WTC11 (cell line): ENCODE measurements around the gene CPLX3. TPM values are rescaled to one million over a fixed set of nuclear protein-coding genes. Genes with fewer than 3 reads are reported as not detected.

Experiments
- ATAC-seq: fragments of 200-7000 bp; cut with Tn5 transposase; 2 replicates; pipeline ENCODE4 v1.10.0; 2021; ENCODE audit warnings: mild to moderate bottlenecking, moderate library complexity
- CTCF ChIA-PET: fragments of 300-600 bp; sonication (Branson Sonifier 250); formaldehyde crosslinking; loops from one replicate; lab custom pipeline; 2021; ENCODE audit warnings: antibody characterized with exemption; lab: Charles Lee
- POLR2A ChIA-PET: fragments of 350-600 bp; sonication (Branson Sonifier 250); formaldehyde crosslinking; loops from one replicate; lab custom pipeline; 2021; ENCODE audit warnings: antibody characterized with exemption; lab: Charles Lee
- DNase-seq: peaks from one replicate; pipeline ENCODE4 v3.0.0; 2021; ENCODE audit warnings: low spot score
- H3K27ac Mint-ChIP-seq: 2 replicates; pipeline ENCODE4 v1.8.0; 2021; ENCODE audit warnings: mixed read lengths
- H3K27me3 Mint-ChIP-seq: 2 replicates; pipeline ENCODE4 v1.8.0; 2021; ENCODE audit warnings: low read depth, mild to moderate bottlenecking, moderate library complexity, mixed read lengths
- H3K36me3 Mint-ChIP-seq: 2 replicates; pipeline ENCODE4 v1.8.0; 2021; ENCODE audit warnings: mixed read lengths
- H3K4me1 Mint-ChIP-seq: 2 replicates; pipeline ENCODE4 v1.8.0; 2022; ENCODE audit warnings: mixed read lengths
- H3K4me3 Mint-ChIP-seq: 2 replicates; pipeline ENCODE4 v1.8.0; 2021; ENCODE audit warnings: mild to moderate bottlenecking, moderate library complexity, mixed read lengths
- H3K9me3 Mint-ChIP-seq: 2 replicates; pipeline ENCODE4 v1.8.0; 2021; ENCODE audit warnings: mixed read lengths
- CBFB ChIP-seq: sonication (generic); formaldehyde crosslinking; IDR thresholded peaks from 2 replicates; pipeline ENCODE4 v1.8.1; 2022; ENCODE audit warnings: mild to moderate bottlenecking, low read depth, missing genetic modification reagents
- CREM ChIP-seq: sonication (generic); formaldehyde crosslinking; IDR thresholded peaks from 2 replicates; pipeline ENCODE4 v1.8.1; 2022; ENCODE audit warnings: mild to moderate bottlenecking, missing genetic modification reagents, moderate library complexity
- ELF4 ChIP-seq: sonication (generic); formaldehyde crosslinking; IDR thresholded peaks from 2 replicates; pipeline ENCODE4 v1.8.1; 2022; ENCODE audit warnings: low read depth, mild to moderate bottlenecking, moderate library complexity, missing genetic modification reagents
- EMX1 ChIP-seq: fragments of 250-450 bp; sonication (Bioruptor Pico); IDR thresholded peaks from 2 replicates; pipeline ENCODE4 v1.8.0; 2021; ENCODE audit warnings: mild to moderate bottlenecking
- MYBL2 ChIP-seq: sonication (generic); formaldehyde crosslinking; IDR thresholded peaks from 2 replicates; pipeline ENCODE4 v1.8.1; 2023; ENCODE audit warnings: mild to moderate bottlenecking, moderate library complexity, missing genetic modification reagents
- NR3C1 ChIP-seq: sonication (generic); formaldehyde crosslinking; conservative IDR thresholded peaks from 2 replicates; pipeline ENCODE4 v1.8.1; 2023; ENCODE audit warnings: low read depth, mild to moderate bottlenecking, missing genetic modification reagents
- TEAD4 ChIP-seq: sonication (generic); formaldehyde crosslinking; IDR thresholded peaks from 2 replicates; pipeline ENCODE4 v1.8.0; 2022; ENCODE audit warnings: mild to moderate bottlenecking, missing genetic modification reagents
- ZNF219 ChIP-seq: sonication (generic); formaldehyde crosslinking; IDR thresholded peaks from 2 replicates; pipeline ENCODE4 v1.8.0; 2023; ENCODE audit warnings: missing genetic modification reagents, mild to moderate bottlenecking, borderline replicate concordance
- ZNF396 ChIP-seq: fragments of 250-450 bp; sonication (Bioruptor Pico); IDR thresholded peaks from 2 replicates; pipeline ENCODE4 v1.8.0; 2021; ENCODE audit warnings: mild to moderate bottlenecking, moderate library complexity, borderline replicate concordance
- ZNF416 ChIP-seq: fragments of 250-450 bp; sonication (Bioruptor Pico); IDR thresholded peaks from 2 replicates; pipeline ENCODE4 v1.9.0; 2021; ENCODE audit warnings: mild to moderate bottlenecking, inconsistent platforms
- ZNF671 ChIP-seq: fragments of 250-450 bp; sonication (Bioruptor Pico); IDR thresholded peaks from 2 replicates; pipeline ENCODE4 v1.8.0; 2021; ENCODE audit warnings: mild to moderate bottlenecking
- total RNA-seq: library from RNA; stranded (reverse); gene quantifications from 3 replicates; pipeline ENCODE4 v1.2.3, GENCODE V29; 2021
- TF ChIP-seq, protein P1 (sequence below): fragments of 250-450 bp; sonication (Bioruptor Pico); IDR thresholded peaks from 2 replicates; pipeline ENCODE4 v1.9.0; 2021; ENCODE audit warnings: mild to moderate bottlenecking
- TF ChIP-seq, protein P2 (sequence below): sonication (generic); formaldehyde crosslinking; IDR thresholded peaks from 2 replicates; pipeline ENCODE4 v1.8.1; 2023; ENCODE audit warnings: mild to moderate bottlenecking, missing genetic modification reagents, borderline replicate concordance
- TF ChIP-seq, protein P3 (sequence below): sonication (generic); formaldehyde crosslinking; IDR thresholded peaks from 2 replicates; pipeline ENCODE4 v1.8.1; 2023; ENCODE audit warnings: mild to moderate bottlenecking, missing genetic modification reagents
- TF ChIP-seq, protein P4 (sequence below): sonication (generic); formaldehyde crosslinking; IDR thresholded peaks from 2 replicates; pipeline ENCODE4 v1.8.0; 2023; ENCODE audit warnings: mild to moderate bottlenecking, missing genetic modification reagents
- TF ChIP-seq, protein P5 (sequence below): fragments of 250-450 bp; sonication (Bioruptor Pico); IDR thresholded peaks from 2 replicates; pipeline ENCODE4 v1.9.0; 2021; ENCODE audit warnings: moderate library complexity, mild to moderate bottlenecking, inconsistent platforms, borderline replicate concordance

CPLX3 gene
- total RNA-seq, 1 experiment from 2014 or later, result 0.09 TPM

DNA sequence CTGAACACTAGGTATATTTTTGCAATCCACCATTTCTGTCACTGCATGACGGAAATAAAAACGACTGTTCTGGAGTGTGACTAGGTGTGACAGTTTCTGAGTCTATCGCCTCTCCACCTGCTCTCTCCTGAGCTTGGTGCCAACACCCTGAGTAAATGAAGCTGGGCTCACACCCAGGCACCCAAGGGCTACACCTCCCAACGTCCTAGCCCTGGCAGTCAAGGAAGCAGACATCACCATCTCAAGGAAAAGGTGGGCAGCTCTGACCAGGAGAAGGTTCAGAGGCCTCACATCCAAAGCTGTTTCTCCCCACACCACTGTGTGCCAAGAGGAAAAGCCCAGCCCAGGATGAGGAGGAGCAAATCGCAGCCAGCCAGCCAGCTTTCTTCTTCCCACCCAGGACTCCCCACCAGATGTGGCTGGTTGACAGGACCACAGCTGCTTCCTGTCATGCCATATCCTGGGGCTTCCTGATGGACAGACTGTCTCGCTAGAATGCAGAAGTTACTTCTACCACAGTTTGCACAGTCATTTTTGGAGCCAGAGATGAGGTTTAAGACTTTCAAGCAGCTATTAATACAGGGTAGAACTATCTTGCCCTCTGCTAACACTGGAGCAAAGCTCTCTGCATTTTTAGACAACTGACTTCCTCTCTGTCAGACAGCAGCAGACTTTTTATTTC, 43.4 kb downstream of the CPLX3 start:
- peak overlapping the region; percentile 85 for H3K27ac Mint-ChIP-seq
- peaks cover 34% of the 10 kb centered on the region for H3K4me1 Mint-ChIP-seq
- peaks cover 6% of the 10 kb centered on the region for H3K9me3 Mint-ChIP-seq
- ATAC-seq (no peak), DNase-seq (no peak)
- CTCF ChIA-PET, result interaction anchor here (0.7 to 2.2 kb wide), 4 partner anchors 20 to 101 kb away, joined by 3 to 11 read pairs (median 6); partner anchors contain the start of genes MPI and ULK3
- H3K4me3 Mint-ChIP-seq, result peak overlapping the region; percentile 29; the same call in 1 of the 2 replicates
- peaks cover 18% of the 10 kb centered on the region for H3K36me3 Mint-ChIP-seq
- TF ChIP-seq ZNF396 (no peak), CBFB (CRISPR knock-in tag) (no peak), EMX1 (CRISPR knock-in tag) (no peak), NR3C1 (CRISPR knock-in tag) (no peak), TEAD4 (CRISPR knock-in tag) (no peak), ELF4 (CRISPR knock-in tag) (no peak), ZNF671 (CRISPR knock-in tag) (no peak), ZNF416 (CRISPR knock-in tag) (no peak)
- TF ChIP-seq, protein P1, sequence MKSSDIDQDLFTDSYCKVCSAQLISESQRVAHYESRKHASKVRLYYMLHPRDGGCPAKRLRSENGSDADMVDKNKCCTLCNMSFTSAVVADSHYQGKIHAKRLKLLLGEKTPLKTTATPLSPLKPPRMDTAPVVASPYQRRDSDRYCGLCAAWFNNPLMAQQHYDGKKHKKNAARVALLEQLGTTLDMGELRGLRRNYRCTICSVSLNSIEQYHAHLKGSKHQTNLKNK (CRISPR knock-in tag), result no peak
- TF ChIP-seq, protein P2, sequence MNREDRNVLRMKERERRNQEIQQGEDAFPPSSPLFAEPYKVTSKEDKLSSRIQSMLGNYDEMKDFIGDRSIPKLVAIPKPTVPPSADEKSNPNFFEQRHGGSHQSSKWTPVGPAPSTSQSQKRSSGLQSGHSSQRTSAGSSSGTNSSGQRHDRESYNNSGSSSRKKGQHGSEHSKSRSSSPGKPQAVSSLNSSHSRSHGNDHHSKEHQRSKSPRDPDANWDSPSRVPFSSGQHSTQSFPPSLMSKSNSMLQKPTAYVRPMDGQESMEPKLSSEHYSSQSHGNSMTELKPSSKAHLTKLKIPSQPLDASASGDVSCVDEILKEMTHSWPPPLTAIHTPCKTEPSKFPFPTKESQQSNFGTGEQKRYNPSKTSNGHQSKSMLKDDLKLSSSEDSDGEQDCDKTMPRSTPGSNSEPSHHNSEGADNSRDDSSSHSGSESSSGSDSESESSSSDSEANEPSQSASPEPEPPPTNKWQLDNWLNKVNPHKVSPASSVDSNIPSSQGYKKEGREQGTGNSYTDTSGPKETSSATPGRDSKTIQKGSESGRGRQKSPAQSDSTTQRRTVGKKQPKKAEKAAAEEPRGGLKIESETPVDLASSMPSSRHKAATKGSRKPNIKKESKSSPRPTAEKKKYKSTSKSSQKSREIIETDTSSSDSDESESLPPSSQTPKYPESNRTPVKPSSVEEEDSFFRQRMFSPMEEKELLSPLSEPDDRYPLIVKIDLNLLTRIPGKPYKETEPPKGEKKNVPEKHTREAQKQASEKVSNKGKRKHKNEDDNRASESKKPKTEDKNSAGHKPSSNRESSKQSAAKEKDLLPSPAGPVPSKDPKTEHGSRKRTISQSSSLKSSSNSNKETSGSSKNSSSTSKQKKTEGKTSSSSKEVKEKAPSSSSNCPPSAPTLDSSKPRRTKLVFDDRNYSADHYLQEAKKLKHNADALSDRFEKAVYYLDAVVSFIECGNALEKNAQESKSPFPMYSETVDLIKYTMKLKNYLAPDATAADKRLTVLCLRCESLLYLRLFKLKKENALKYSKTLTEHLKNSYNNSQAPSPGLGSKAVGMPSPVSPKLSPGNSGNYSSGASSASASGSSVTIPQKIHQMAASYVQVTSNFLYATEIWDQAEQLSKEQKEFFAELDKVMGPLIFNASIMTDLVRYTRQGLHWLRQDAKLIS (CRISPR knock-in tag), result no peak
- no peaks in the 10 kb centered on the region for H3K27me3 Mint-ChIP-seq
- POLR2A ChIA-PET, result no interaction called here

DNA sequence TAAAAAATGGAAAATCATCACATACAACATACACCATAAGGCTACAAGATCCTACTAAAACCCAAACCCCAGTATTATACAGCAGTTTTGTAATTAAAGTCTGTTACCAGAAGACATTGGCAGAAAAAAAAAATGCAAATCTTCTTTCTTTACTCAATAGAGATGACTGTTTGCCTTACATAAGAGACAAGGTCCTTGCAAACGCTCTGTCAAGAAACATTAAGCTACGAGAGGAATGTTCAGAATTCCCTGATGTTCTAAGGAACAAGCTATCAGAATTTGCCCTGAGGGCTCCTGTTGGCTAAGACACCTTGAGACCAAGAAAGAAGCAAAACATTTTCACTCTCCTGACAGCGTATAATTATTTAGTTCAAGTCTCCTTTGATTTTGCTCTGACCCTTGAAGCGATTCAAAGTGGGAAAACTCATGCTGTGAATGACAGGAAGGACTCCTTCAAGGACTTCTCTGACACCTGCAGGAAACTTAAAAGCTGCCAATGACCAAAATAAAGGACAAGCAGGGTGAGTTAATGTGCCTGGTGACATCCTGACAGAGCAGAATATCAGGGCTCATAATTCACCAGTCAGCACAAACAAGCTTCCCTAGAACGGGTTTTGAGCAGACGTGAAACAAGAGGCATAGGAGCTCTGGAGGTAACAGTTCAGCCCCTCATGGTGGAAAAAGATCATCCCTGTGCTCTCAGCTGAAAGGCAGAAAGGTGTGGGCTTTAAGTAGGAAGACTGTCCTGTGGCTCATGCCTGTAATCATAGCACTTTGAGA, 44.2 kb downstream of the CPLX3 start:
- peaks cover 6% of the 10 kb centered on the region for H3K9me3 Mint-ChIP-seq
- no peaks in the 10 kb centered on the region for H3K27me3 Mint-ChIP-seq
- peaks cover 30% of the 10 kb centered on the region for H3K4me1 Mint-ChIP-seq
- peaks cover 18% of the 10 kb centered on the region for H3K36me3 Mint-ChIP-seq
- POLR2A ChIA-PET, result interaction anchor here (1.2 kb wide), 1 partner anchor 28 kb away, joined by 3 read pairs; no protein-coding TSS in a partner anchor
- CTCF ChIA-PET, result interaction anchor here (1.1 to 2.2 kb wide), 5 partner anchors 19 to 99 kb away, joined by 3 to 11 read pairs (median 4); partner anchors contain the start of genes CSK, MPI and ULK3
- no peak for ATAC-seq
- TF ChIP-seq ZNF219 (CRISPR knock-in tag) (no peak), MYBL2 (CRISPR knock-in tag) (no peak), ZNF396 (no peak), CREM (CRISPR knock-in tag) (no peak)
- TF ChIP-seq, protein P3, sequence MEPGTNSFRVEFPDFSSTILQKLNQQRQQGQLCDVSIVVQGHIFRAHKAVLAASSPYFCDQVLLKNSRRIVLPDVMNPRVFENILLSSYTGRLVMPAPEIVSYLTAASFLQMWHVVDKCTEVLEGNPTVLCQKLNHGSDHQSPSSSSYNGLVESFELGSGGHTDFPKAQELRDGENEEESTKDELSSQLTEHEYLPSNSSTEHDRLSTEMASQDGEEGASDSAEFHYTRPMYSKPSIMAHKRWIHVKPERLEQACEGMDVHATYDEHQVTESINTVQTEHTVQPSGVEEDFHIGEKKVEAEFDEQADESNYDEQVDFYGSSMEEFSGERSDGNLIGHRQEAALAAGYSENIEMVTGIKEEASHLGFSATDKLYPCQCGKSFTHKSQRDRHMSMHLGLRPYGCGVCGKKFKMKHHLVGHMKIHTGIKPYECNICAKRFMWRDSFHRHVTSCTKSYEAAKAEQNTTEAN (CRISPR knock-in tag), result no peak
- TF ChIP-seq, protein P4, sequence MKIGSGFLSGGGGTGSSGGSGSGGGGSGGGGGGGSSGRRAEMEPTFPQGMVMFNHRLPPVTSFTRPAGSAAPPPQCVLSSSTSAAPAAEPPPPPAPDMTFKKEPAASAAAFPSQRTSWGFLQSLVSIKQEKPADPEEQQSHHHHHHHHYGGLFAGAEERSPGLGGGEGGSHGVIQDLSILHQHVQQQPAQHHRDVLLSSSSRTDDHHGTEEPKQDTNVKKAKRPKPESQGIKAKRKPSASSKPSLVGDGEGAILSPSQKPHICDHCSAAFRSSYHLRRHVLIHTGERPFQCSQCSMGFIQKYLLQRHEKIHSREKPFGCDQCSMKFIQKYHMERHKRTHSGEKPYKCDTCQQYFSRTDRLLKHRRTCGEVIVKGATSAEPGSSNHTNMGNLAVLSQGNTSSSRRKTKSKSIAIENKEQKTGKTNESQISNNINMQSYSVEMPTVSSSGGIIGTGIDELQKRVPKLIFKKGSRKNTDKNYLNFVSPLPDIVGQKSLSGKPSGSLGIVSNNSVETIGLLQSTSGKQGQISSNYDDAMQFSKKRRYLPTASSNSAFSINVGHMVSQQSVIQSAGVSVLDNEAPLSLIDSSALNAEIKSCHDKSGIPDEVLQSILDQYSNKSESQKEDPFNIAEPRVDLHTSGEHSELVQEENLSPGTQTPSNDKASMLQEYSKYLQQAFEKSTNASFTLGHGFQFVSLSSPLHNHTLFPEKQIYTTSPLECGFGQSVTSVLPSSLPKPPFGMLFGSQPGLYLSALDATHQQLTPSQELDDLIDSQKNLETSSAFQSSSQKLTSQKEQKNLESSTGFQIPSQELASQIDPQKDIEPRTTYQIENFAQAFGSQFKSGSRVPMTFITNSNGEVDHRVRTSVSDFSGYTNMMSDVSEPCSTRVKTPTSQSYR (CRISPR knock-in tag), result no peak
- TF ChIP-seq, protein P5, sequence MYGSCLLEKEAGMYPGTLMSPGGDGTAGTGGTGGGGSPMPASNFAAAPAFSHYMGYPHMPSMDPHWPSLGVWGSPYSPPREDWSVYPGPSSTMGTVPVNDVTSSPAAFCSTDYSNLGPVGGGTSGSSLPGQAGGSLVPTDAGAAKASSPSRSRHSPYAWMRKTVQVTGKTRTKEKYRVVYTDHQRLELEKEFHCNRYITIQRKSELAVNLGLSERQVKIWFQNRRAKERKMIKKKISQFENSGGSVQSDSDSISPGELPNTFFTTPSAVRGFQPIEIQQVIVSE, result no peak
- peak overlapping the region; percentile 85 for H3K27ac Mint-ChIP-seq
- H3K4me3 Mint-ChIP-seq, result peak overlapping the region; percentile 93
- no peak for DNase-seq
